SK-N-MC (cell line): ENCODE data around the gene ASH1L.

Experiments
- EZH2 ChIP-seq: fragments of 200-600 bp; sonication (generic); IDR thresholded peaks from one replicate; pipeline ENCODE4 v1.6.1; 2017; ENCODE audit warnings: antibody characterized with exemption
- FOXP2 ChIP-seq: optimal IDR thresholded peaks from 2 replicates; pipeline ENCODE3; 2011; ENCODE audit warnings: mild to moderate bottlenecking, moderate library complexity; ENCODE audit not compliant: insufficient read depth; ENCODE audit errors: extremely low read length, control extremely low read depth
- POLR2AphosphoS5 ChIP-seq: IDR thresholded peaks from 2 replicates; pipeline ENCODE4 v1.6.1; 2012; ENCODE audit warnings: mild to moderate bottlenecking, low read depth, low read length, borderline replicate concordance

GRCh38 chr1:155342842-155343241, 219.8 kb downstream of the ASH1L start:
- TF ChIP-seq EZH2: no peak
- no peak for TF ChIP-seq POLR2AphosphoS5
- no peak for TF ChIP-seq FOXP2
